Fibroblast of skin of back (primary cell): Measurements from ENCODE around the gene C1GALT1.
A peak's percentile ranks its signal among the peaks of the same experiment; 100 is the strongest.
"Not testable (repeated sequence)": the region's sequence is repeated elsewhere in the genome, so short reads cannot be mapped to it uniquely, and the experiment has no call there.

Experiments
- DNase-seq: peaks from one replicate; pipeline ENCODE4 v3.0.0-alpha.2; 2013

C1GALT1 gene

GRCh38 chr7:7239346-7239745 lies 57.0 kb downstream of the C1GALT1 start:
- DNase-seq, result no peak

- DNase-seq, result no peak
Measured at GRCh38 chr7:7242899-7243298, 60.6 kb downstream of the C1GALT1 start.

GRCh38 chr7:7245233-7245632 lies 62.9 kb downstream of the C1GALT1 start:
- DNase-seq, result not testable (repeated sequence)

- DNase-seq, result no peak
Measured at GRCh38 chr7:7246223-7246622, 63.9 kb downstream of the C1GALT1 start.

GRCh38 chr7:7247658-7248057 lies 65.3 kb downstream of the C1GALT1 start:
- DNase-seq, result no peak

- DNase-seq, result no peak
Measured at GRCh38 chr7:7249814-7250213, 67.5 kb downstream of the C1GALT1 start.

- DNase-seq, result no peak
Measured at GRCh38 chr7:7251742-7252141, 69.4 kb downstream of the C1GALT1 start.

- DNase-seq, result no peak
Measured at GRCh38 chr7:7254319-7254718, 72.0 kb downstream of the C1GALT1 start.

- no peak for DNase-seq
Measured at GRCh38 chr7:7254908-7255307, 72.6 kb downstream of the C1GALT1 start.

- DNase-seq, result no peak
Measured at GRCh38 chr7:7256731-7257274, 74.5 kb downstream of the C1GALT1 start.

GRCh38 chr7:7257899-7258692 lies 75.8 kb downstream of the C1GALT1 start:
- DNase-seq, result no peak

- DNase-seq, result no peak
Measured at GRCh38 chr7:7261863-7262262, 79.5 kb downstream of the C1GALT1 start.

- no peak for DNase-seq
Measured at GRCh38 chr7:7263297-7264230, 81.2 kb downstream of the C1GALT1 start.

GRCh38 chr7:7264306-7265040 lies 82.1 kb downstream of the C1GALT1 start:
- DNase-seq, result no peak

- peak; percentile 64 for DNase-seq
Measured at GRCh38 chr7:7265081-7266075, 83.0 kb downstream of the C1GALT1 start.

- no peak for DNase-seq
Measured at GRCh38 chr7:7266257-7266881, 84.0 kb downstream of the C1GALT1 start.

GRCh38 chr7:7271094-7271874 lies 88.9 kb downstream of the C1GALT1 start:
- peak; percentile 62 for DNase-seq

- DNase-seq, result peak; percentile 29
Measured at GRCh38 chr7:7272294-7272693, 90.0 kb downstream of the C1GALT1 start.

- peak; percentile 58 for DNase-seq
Measured at GRCh38 chr7:7274782-7275181, 92.4 kb downstream of the C1GALT1 start.

- no peak for DNase-seq
Measured at GRCh38 chr7:7276161-7276560, 93.8 kb downstream of the C1GALT1 start.
